Measurements from ENCODE around the gene SHC3.

Gene SHC3

GRCh38 chr9:88980740-88981203 lies 197.8 kb downstream of the SHC3 start:
- peak; percentile 92 for DNase-seq (ENCODE audit: low read depth)
- no peak overlapping the region for H3K4me3 ChIP-seq (ENCODE audit: control insufficient read depth, low read depth, low read length)
- TF ChIP-seq CTCF (conservative IDR thresholded peaks at IDR 0.05; ENCODE audit: control insufficient read depth, insufficient read depth, low read depth, low read length) = no peak

GRCh38 chr9:88979791-88980190 lies 198.8 kb downstream of the SHC3 start:
- H3K4me3 ChIP-seq (ENCODE audit: control insufficient read depth, low read depth, low read length) = no peak overlapping the region
- DNase-seq (ENCODE audit: low read depth) = no peak
- no peak for TF ChIP-seq CTCF (conservative IDR thresholded peaks at IDR 0.05; ENCODE audit: control insufficient read depth, insufficient read depth, low read depth, low read length)

DNA sequence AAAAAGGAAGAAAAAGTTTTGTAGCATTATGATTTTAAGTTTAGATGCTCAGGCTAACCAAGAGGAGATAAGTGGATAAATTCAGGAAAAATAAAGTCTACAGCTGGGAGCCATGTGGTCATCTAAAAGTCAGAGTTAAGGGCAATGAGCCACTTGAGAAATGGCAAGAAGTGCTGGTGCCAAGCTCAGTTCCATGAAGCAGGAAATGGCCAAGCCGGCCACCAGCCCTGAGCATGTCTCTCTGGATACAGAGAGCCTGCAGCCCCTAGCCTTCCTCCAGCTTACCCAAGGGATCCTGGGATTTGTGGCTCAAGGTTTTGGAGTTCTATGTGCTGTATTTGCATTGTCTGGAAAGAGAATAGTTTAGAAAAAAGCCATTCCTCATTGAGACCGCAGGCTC lies 199.6 kb downstream of the SHC3 start:
- no peak overlapping the region for H3K4me3 ChIP-seq (ENCODE audit: control insufficient read depth, low read depth, low read length)
- no peak for DNase-seq (ENCODE audit: low read depth)
- TF ChIP-seq CTCF (conservative IDR thresholded peaks at IDR 0.05; ENCODE audit: control insufficient read depth, insufficient read depth, low read depth, low read length) = no peak

GRCh38 chr9:88978034-88978433 lies 200.6 kb downstream of the SHC3 start:
- no peak for DNase-seq (ENCODE audit: low read depth)
- no peak for TF ChIP-seq CTCF (conservative IDR thresholded peaks at IDR 0.05; ENCODE audit: control insufficient read depth, insufficient read depth, low read depth, low read length)
- no peak overlapping the region for H3K4me3 ChIP-seq (ENCODE audit: control insufficient read depth, low read depth, low read length)

DNA sequence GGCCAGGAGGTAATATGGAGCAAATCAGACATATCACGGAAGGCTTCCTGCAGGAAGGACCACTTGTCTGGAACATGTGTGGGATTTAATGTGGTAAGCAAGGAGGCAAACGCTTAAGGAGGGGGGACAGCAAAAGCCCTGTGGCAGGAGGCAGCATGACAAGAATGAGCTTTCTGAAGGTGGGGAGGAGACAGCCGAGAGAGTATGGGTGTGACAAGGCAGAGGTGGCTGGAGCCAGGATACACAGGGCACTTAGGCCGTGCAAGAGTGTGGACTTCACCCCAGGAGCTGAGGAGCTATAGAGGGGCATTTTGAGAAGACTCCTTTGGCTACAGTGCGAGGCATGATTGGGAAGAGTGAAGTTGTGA lies 201.7 kb downstream of the SHC3 start:
- H3K4me3 ChIP-seq (ENCODE audit: control insufficient read depth, low read depth, low read length) = no peak overlapping the region
- TF ChIP-seq CTCF (conservative IDR thresholded peaks at IDR 0.05; ENCODE audit: control insufficient read depth, insufficient read depth, low read depth, low read length) = no peak
- DNase-seq (ENCODE audit: low read depth) = no peak

GRCh38 chr9:88975966-88976889 lies 202.4 kb downstream of the SHC3 start:
- no peak for DNase-seq (ENCODE audit: low read depth)
- no peak overlapping the region for H3K4me3 ChIP-seq (ENCODE audit: control insufficient read depth, low read depth, low read length)
- TF ChIP-seq CTCF (conservative IDR thresholded peaks at IDR 0.05; ENCODE audit: control insufficient read depth, insufficient read depth, low read depth, low read length) = no peak

All from fibroblast of mammary gland (primary cell).